ENCODE data around the gene DEFB126.
"Not testable (repeated sequence)": the region's sequence is repeated elsewhere in the genome, so short reads cannot be mapped to it uniquely, and the experiment has no call there.

DEFB126 gene

DNA sequence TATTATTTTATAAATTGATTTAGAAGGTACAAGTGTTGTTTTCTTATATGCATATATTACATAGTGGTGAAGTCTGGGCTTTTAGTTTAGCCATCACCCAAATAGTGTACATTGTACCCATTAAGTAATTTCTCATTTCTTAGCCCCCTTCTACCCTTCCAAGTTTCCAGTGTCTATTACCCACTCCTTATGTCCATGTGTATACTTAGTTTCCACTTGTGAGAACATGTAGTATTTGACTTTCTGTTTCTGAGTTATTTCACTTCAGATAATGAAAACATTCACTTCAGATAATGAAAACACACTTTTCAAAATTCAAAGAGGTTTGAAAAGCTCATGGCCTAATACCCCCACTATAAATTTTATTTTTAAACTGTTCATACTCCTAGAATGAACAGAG is 40.4 kb upstream of the DEFB126 start:
- DNase-seq (ENCODE audit: low read depth in 1 of 2, low spot score in 1 of 2) = no peak
- Histone ChIP-seq H3K27ac (replicated peaks) (no peak overlapping the region), H3K4me3 (replicated peaks; ENCODE audit: insufficient read depth, low read length) (no peak overlapping the region), H3K27me3 (ENCODE audit: insufficient read depth, poor library complexity, severe bottlenecking) (peaks cover 11% of the 10 kb centered on the region)
- TF ChIP-seq, protein P1, sequence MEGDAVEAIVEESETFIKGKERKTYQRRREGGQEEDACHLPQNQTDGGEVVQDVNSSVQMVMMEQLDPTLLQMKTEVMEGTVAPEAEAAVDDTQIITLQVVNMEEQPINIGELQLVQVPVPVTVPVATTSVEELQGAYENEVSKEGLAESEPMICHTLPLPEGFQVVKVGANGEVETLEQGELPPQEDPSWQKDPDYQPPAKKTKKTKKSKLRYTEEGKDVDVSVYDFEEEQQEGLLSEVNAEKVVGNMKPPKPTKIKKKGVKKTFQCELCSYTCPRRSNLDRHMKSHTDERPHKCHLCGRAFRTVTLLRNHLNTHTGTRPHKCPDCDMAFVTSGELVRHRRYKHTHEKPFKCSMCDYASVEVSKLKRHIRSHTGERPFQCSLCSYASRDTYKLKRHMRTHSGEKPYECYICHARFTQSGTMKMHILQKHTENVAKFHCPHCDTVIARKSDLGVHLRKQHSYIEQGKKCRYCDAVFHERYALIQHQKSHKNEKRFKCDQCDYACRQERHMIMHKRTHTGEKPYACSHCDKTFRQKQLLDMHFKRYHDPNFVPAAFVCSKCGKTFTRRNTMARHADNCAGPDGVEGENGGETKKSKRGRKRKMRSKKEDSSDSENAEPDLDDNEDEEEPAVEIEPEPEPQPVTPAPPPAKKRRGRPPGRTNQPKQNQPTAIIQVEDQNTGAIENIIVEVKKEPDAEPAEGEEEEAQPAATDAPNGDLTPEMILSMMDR (IDR thresholded peaks at IDR 0.05; ENCODE audit: insufficient read depth, low read length) = no peak
- TF ChIP-seq GABPA (IDR thresholded peaks at IDR 0.05; ENCODE audit: low read depth) (no peak), SPI1 (IDR thresholded peaks at IDR 0.05; ENCODE audit: borderline replicate concordance, low read depth) (no peak), POLR2AphosphoS5 (IDR thresholded peaks at IDR 0.05; ENCODE audit: low read depth) (no peak)
- TF ChIP-seq, protein P2, sequence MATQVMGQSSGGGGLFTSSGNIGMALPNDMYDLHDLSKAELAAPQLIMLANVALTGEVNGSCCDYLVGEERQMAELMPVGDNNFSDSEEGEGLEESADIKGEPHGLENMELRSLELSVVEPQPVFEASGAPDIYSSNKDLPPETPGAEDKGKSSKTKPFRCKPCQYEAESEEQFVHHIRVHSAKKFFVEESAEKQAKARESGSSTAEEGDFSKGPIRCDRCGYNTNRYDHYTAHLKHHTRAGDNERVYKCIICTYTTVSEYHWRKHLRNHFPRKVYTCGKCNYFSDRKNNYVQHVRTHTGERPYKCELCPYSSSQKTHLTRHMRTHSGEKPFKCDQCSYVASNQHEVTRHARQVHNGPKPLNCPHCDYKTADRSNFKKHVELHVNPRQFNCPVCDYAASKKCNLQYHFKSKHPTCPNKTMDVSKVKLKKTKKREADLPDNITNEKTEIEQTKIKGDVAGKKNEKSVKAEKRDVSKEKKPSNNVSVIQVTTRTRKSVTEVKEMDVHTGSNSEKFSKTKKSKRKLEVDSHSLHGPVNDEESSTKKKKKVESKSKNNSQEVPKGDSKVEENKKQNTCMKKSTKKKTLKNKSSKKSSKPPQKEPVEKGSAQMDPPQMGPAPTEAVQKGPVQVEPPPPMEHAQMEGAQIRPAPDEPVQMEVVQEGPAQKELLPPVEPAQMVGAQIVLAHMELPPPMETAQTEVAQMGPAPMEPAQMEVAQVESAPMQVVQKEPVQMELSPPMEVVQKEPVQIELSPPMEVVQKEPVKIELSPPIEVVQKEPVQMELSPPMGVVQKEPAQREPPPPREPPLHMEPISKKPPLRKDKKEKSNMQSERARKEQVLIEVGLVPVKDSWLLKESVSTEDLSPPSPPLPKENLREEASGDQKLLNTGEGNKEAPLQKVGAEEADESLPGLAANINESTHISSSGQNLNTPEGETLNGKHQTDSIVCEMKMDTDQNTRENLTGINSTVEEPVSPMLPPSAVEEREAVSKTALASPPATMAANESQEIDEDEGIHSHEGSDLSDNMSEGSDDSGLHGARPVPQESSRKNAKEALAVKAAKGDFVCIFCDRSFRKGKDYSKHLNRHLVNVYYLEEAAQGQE (IDR thresholded peaks at IDR 0.05; ENCODE audit: insufficient replicate concordance, low read depth) = no peak

DNA sequence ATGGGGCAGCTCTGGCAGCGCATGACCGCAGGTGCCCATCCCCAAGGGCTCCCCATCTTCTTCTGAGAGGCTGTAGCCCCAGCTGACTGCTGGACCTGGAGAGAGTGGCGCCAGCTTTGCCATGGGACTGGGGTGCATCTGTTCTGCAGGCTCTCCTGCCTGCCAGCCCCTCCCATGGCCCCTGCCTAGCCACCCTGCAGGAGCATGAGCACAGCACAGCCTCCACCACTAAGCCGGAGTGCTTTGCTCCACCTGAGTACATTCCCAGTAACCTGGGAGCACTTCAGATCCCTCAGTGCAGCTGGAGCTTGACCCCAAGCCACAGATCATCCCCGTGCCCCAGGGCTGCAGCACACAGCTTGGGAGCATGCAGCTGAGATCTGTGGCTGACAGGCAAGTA is 38.9 kb upstream of the DEFB126 start:
- TF ChIP-seq GABPA (IDR thresholded peaks at IDR 0.05; ENCODE audit: low read depth) (no peak), POLR2AphosphoS5 (IDR thresholded peaks at IDR 0.05; ENCODE audit: low read depth) (no peak), SPI1 (IDR thresholded peaks at IDR 0.05; ENCODE audit: borderline replicate concordance, low read depth) (no peak)
- TF ChIP-seq, protein P1 (IDR thresholded peaks at IDR 0.05; ENCODE audit: insufficient read depth, low read length) = no peak
- TF ChIP-seq, protein P2 (IDR thresholded peaks at IDR 0.05; ENCODE audit: insufficient replicate concordance, low read depth) = no peak
- Histone ChIP-seq H3K27me3 (ENCODE audit: insufficient read depth, poor library complexity, severe bottlenecking) (peaks cover 11% of the 10 kb centered on the region), H3K27ac (replicated peaks) (no peak overlapping the region), H3K4me3 (replicated peaks; ENCODE audit: insufficient read depth, low read length) (no peak overlapping the region)
- no peak for DNase-seq (ENCODE audit: low read depth in 1 of 2, low spot score in 1 of 2)

DNA sequence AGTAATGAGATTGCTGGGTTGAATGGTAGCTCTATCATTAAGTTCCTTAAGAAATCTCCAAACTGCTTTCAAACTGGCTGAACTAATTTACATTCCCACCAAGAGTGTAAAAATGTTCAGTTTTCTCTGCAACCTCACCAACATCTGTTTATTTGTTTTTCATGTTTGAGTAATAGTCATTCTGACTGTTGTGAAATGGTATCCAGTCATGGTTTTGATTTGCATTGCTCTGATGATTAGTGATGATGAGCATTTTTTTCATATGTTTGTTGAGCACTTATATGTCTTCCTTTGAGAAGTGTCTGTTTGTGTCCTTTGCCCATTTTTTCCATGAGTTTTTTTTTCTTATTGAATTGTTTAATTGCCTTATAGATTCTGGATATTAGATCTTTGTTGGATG is 30.0 kb upstream of the DEFB126 start:
- TF ChIP-seq, protein P1 (IDR thresholded peaks at IDR 0.05; ENCODE audit: insufficient read depth, low read length) = no peak
- no peak for DNase-seq (ENCODE audit: low read depth in 1 of 2, low spot score in 1 of 2)

DNA sequence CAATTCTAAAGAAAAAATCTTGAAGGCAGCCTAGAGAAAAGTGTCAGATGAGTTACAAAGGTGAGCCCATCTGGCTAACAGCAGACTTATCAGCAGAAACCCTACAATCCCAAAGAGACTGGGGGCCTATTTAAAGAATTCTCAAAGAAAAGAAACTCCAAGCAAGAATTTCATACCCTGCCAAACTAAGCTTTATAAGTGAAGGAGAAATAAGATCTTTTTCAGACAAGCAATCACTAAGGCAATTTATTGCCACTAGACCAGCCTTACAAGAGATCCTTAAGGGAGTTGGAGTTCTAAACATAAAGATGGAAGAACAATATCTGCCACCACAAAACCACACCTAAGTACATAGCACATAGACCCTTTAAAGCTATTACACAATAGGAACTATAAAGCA is 24.9 kb upstream of the DEFB126 start:
- TF ChIP-seq SPI1 (IDR thresholded peaks at IDR 0.05; ENCODE audit: borderline replicate concordance, low read depth) = no peak
- no peak for TF ChIP-seq GABPA (IDR thresholded peaks at IDR 0.05; ENCODE audit: low read depth)
- Histone ChIP-seq H3K4me3 (replicated peaks; ENCODE audit: insufficient read depth, low read length) (no peak overlapping the region), H3K27ac (replicated peaks) (no peak overlapping the region), H3K27me3 (ENCODE audit: insufficient read depth, poor library complexity, severe bottlenecking) (no peaks in the 10 kb centered on the region)
- DNase-seq (ENCODE audit: low read depth in 1 of 2, low spot score in 1 of 2) = no peak

More for the DNA sequence above, 30.0 kb upstream of the DEFB126 start:
- H3K27me3 ChIP-seq (ENCODE audit: insufficient read depth, poor library complexity, severe bottlenecking) = no peaks in the 10 kb centered on the region
- H3K27ac ChIP-seq (replicated peaks) = no peak overlapping the region
- no peak overlapping the region for H3K4me3 ChIP-seq (replicated peaks; ENCODE audit: insufficient read depth, low read length)

DNA sequence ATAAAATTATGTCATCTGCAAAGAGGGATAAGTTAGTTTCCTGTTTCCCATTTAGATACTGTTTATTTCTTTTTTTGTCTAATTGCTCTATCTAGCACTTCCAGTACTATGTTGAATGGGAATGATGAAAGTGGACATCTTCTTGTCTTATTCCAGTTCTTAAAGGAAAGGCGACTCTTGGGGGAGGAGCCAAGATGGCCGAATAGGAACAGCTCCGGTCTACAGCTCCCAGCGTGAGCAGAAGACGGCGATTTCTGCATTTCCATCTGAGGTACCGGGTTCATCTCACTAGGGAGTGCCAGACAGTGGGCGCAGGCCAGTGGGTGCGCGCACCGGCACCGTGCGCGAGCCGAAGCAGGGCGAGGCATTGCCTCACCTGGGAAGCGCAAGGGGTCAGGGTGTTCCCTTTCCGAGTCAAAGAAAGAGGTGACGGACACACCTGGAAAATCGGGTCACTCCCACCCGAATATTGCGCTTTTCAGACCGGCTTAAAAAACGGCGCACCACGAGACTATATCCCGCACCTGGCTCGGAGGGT is 12.5 kb upstream of the DEFB126 start:
- not testable (repeated sequence) for H3K27me3 ChIP-seq (ENCODE audit: insufficient read depth, poor library complexity, severe bottlenecking); DNase-seq (ENCODE audit: low read depth in 1 of 2, low spot score in 1 of 2); H3K4me3 ChIP-seq (replicated peaks; ENCODE audit: insufficient read depth, low read length); H3K27ac ChIP-seq (replicated peaks)
